ENCODE data around the gene NFKBIE. TPM values are rescaled to one million over a fixed set of nuclear protein-coding genes. Genes with fewer than 3 reads are reported as not detected.

The NFKBIE gene
- total RNA-seq, 2 donors from 2014 or later, result 18.9 to 68.6 TPM

- 82 to 95% methylated on average over 3 to 9 of the region's 10 CpGs for WGBS, 2 donors
- no peak for TF ChIP-seq POLR2A (IDR thresholded peaks at IDR 0.05)
- TF ChIP-seq CTCF (IDR thresholded peaks at IDR 0.05), result no peak
- ATAC-seq, result no peak
- no peak for DNase-seq
- Histone ChIP-seq H3K27me3 (no peaks in the 10 kb centered on the region), H3K27ac (no peak overlapping the region), H3K4me3 (no peak overlapping the region), H3K4me1 (peaks cover 65% of the 10 kb centered on the region), H3K36me3 (replicated peaks in 1 of 2; ENCODE audit: insufficient read depth in 1 of 2, low read depth in 2 of 2) (peaks cover 0 to 12% of the 10 kb centered on the region in 2 donors), H3K9me3 (no peaks in the 10 kb centered on the region)
- intact Hi-C loops (cut with DNase I), result loop anchor here (5.0 kb wide), 1 partner anchor 58 kb away; no protein-coding TSS in a partner anchor
Measured at GRCh38 chr6:44230034-44230675, 35.2 kb downstream of the NFKBIE start.

- Histone ChIP-seq H3K4me1 (peaks cover 65% of the 10 kb centered on the region), H3K36me3 (replicated peaks in 1 of 2; ENCODE audit: insufficient read depth in 1 of 2, low read depth in 2 of 2) (peaks cover 0 to 12% of the 10 kb centered on the region in 2 donors), H3K9me3 (no peaks in the 10 kb centered on the region), H3K27me3 (no peaks in the 10 kb centered on the region), H3K27ac (no peak overlapping the region), H3K4me3 (no peak overlapping the region)
- 66 to 69% methylated on average over 8 to 10 of the region's 11 CpGs for WGBS, 2 donors
- intact Hi-C loops (cut with DNase I), result loop anchor here (5.0 kb wide), 1 partner anchor 57 kb away; no protein-coding TSS in a partner anchor
- TF ChIP-seq POLR2A (IDR thresholded peaks at IDR 0.05), result no peak
- TF ChIP-seq CTCF (IDR thresholded peaks at IDR 0.05), result no peak
- DNase-seq (peak in 1 of 4 donors; percentile 32), ATAC-seq (no peak)
Measured at GRCh38 chr6:44229376-44230033, 35.8 kb downstream of the NFKBIE start.

GRCh38 chr6:44228836-44229235, 36.5 kb downstream of the NFKBIE start:
- no peak overlapping the region for H3K27ac ChIP-seq
- no peaks in the 10 kb centered on the region for H3K27me3 ChIP-seq
- WGBS, 2 donors, result 76 to 83% methylated on average over 5 of the region's 5 CpGs
- intact Hi-C loops (cut with DNase I), result no loop called here
- H3K4me3 ChIP-seq, result no peak overlapping the region
- ATAC-seq (no peak), DNase-seq (no peak)
- no peaks in the 10 kb centered on the region for H3K9me3 ChIP-seq
- H3K4me1 ChIP-seq, result peaks cover 65% of the 10 kb centered on the region
- H3K36me3 ChIP-seq (replicated peaks in 1 of 2; ENCODE audit: insufficient read depth in 1 of 2, low read depth in 2 of 2), result peaks cover 0 to 12% of the 10 kb centered on the region in 2 donors
- TF ChIP-seq CTCF (IDR thresholded peaks at IDR 0.05), result no peak

DNA sequence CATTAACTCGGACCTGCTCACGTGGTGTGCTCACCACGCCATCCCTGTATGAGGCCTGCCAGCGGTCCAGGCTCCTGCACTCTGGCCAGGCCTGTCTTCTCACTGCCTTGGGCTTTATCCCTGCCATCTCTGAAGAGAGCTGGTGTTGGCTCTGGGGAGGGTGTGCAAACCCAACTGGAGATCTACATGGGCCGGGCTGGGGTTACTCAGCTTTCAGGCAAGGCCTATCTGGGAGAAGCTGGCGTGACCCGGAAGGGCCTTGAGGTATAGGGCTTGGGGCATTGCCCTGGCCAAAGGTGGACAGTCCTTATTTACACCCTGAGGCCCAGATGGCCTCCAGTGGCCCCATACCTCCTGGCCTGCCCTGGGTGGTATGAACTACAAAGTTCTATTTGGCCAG, 36.9 kb downstream of the NFKBIE start:
- intact Hi-C loops (cut with DNase I), result no loop called here
- Histone ChIP-seq H3K27ac (no peak overlapping the region), H3K4me1 (peaks cover 63% of the 10 kb centered on the region), H3K36me3 (replicated peaks in 1 of 2; ENCODE audit: insufficient read depth in 1 of 2, low read depth in 2 of 2) (peaks cover 0 to 12% of the 10 kb centered on the region in 2 donors), H3K27me3 (no peaks in the 10 kb centered on the region), H3K9me3 (no peaks in the 10 kb centered on the region), H3K4me3 (no peak overlapping the region)
- DNase-seq, result no peak
- no peak for TF ChIP-seq POLR2A (IDR thresholded peaks at IDR 0.05)
- TF ChIP-seq CTCF (IDR thresholded peaks at IDR 0.05), result no peak
- 80 to 90% methylated on average over 3 to 7 of the region's 7 CpGs for WGBS, 2 donors
- ATAC-seq, result no peak
